Neutrophil (primary cell): ENCODE data around the gene GMNN.
A peak's percentile ranks its signal among the peaks of the same experiment; 100 is the strongest.
"Not testable (repeated sequence)": the region's sequence is repeated elsewhere in the genome, so short reads cannot be mapped to it uniquely, and the experiment has no call there.

ENCODE experiments used
- H3K27ac ChIP-seq: fragments of 200-600 bp; sonication (generic); 2 replicates; pipeline ENCODE4 v1.5.1; 2016; ENCODE audit warnings: mild to moderate bottlenecking, moderate library complexity
- H3K27me3 ChIP-seq: fragments of 200-600 bp; sonication (generic); 2 replicates; pipeline ENCODE4 v1.6.0; 2016; ENCODE audit warnings: mild to moderate bottlenecking
- H3K36me3 ChIP-seq: fragments of 200-600 bp; sonication (generic); 2 replicates; pipeline ENCODE4 v1.5.1; 2017
- H3K4me1 ChIP-seq, 2 experiments: fragments of 200-600 bp in 1 of 2; sonication (generic) in 1 of 2; 1 replicate in 1 of 2; 2 replicates in 1 of 2; pipeline versions ENCODE4 v1.5.1 to v1.6.1; 2013 to 2016; ENCODE audit warnings: low read depth in 1 of 2, low read length in 1 of 2, mild to moderate bottlenecking in 1 of 2, moderate library complexity in 1 of 2; ENCODE audit not compliant: control insufficient read depth in 1 of 2, insufficient read depth in 1 of 2
- H3K4me3 ChIP-seq, 2 experiments: fragments of 200-600 bp in 1 of 2; sonication (generic) in 1 of 2; 1 replicate in 1 of 2; 2 replicates in 1 of 2; pipeline ENCODE4 v1.5.1; 2013 to 2016; ENCODE audit warnings: low read depth in 1 of 2, low read length in 1 of 2, mild to moderate bottlenecking in 1 of 2, moderate library complexity in 1 of 2
- H3K9me3 ChIP-seq: fragments of 200-600 bp; sonication (generic); 2 replicates; pipeline ENCODE4 v1.5.1; 2016
- TF ChIP-seq, protein P1 (sequence below): fragments of 200-600 bp; sonication (generic); IDR thresholded peaks from 2 replicates; pipeline ENCODE4 v1.5.1; 2016; ENCODE audit warnings: antibody characterized with exemption

GMNN gene

DNA sequence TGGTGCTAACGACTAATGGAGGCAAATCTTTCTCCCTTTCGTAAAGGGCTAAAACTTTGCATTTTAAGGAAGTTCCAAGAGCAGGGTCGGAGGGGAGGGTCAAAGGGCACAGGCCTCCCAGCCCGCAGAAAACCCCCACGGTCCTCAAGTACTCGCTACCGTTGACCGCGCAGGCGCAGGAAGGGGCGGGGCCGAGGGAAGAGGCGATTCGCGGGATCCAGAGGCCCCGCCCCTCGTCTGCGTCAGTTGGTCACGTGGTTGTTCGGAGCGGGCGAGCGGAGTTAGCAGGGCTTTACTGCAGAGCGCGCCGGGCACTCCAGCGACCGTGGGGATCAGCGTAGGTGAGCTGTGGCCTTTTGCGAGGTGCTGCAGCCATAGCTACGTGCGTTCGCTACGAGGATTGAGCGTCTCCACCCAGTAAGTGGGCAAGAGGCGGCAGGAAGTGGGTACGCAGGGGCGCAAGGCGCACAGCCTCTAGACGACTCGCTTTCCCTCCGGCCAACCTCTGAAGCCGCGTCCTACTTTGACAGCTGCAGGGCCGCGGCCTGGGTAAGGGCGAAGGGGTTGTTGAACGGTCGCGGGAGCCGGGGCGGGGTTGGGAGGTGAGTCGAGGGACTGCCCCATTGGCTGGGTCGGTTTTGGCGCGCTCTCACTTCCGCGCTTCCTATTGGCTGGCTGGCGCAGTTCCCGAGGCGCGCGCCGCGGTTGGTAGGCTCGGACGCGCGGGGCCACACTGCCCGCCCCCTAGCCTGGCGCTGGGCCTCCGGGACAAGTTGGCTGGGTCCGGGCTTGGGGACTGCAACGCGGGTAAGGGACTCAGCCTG is at the start of gene GMNN:
Gene GMNN, plus strand, starts transcription at position 242 of the 824 bp plus-strand sequence. CDS start 2,310 bp downstream, outside the sequence.
- Histone ChIP-seq H3K27me3 (no peaks in the 10 kb centered on the region), H3K9me3 (no peaks in the 10 kb centered on the region), H3K4me3 (peak within 1 kb of the TSS; percentile 98 to 99), H3K27ac (peak within 1 kb of the TSS; percentile 86), H3K4me1 (peaks cover 21% of the 10 kb centered on the region in 2 experiments), H3K36me3 (no peaks in the 10 kb centered on the region)
- TF ChIP-seq, protein P1, sequence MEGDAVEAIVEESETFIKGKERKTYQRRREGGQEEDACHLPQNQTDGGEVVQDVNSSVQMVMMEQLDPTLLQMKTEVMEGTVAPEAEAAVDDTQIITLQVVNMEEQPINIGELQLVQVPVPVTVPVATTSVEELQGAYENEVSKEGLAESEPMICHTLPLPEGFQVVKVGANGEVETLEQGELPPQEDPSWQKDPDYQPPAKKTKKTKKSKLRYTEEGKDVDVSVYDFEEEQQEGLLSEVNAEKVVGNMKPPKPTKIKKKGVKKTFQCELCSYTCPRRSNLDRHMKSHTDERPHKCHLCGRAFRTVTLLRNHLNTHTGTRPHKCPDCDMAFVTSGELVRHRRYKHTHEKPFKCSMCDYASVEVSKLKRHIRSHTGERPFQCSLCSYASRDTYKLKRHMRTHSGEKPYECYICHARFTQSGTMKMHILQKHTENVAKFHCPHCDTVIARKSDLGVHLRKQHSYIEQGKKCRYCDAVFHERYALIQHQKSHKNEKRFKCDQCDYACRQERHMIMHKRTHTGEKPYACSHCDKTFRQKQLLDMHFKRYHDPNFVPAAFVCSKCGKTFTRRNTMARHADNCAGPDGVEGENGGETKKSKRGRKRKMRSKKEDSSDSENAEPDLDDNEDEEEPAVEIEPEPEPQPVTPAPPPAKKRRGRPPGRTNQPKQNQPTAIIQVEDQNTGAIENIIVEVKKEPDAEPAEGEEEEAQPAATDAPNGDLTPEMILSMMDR: peak; percentile 11

DNA sequence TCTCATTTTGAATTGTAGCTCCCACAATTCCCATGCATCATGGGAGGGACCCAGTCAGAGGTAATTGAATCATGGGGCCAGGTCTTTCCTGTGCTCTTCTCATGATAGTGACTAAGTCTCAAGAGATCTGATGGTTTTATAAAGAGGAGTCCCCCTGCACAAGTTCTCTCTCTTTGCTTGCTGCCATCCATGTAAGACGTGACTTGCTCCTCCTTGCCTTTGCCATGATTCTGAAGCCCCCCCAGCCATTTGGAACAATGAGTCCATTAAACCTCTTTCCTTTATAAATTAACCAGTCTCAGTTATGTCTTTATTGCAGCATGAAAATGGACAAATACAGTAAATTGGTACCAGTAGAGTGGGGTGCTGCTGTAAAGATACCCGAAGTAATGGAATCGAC is 44.1 kb upstream of the GMNN start:
- H3K27ac ChIP-seq, H3K4me1 ChIP-seq, H3K9me3 ChIP-seq, H3K4me3 ChIP-seq, H3K36me3 ChIP-seq, H3K27me3 ChIP-seq: not testable (repeated sequence)

DNA sequence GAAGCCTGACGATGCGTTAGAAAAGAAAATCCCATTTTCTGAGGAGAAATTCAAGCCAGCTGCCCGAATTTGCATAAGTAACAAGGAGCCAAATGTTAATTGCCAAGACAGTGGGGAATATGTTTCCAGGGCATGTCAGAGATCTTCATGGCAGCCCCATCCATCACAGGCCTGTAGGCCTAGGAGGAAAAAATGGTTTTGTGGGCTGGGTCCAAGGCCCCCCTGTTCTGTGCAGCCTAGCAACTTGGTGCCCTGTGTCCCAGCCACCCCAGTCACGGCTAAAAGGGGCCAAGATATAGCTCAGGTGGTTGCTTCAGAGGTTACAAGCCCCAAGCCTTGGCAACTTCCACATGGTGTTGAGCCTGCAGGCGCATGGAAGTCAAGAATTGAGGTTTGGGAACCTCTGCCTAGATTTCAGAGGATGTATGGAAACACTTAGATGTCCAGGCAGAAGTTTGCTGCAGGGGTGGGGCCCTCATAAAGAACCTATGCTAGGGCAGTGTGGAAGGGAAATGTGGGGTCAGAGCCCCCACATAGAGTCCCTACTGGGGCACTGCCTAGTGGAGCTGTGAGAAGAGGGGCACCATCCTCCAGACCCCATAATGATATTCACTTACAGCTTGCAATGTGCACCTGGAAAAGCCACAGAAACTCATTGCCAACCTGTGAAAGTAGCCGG is 43.1 kb upstream of the GMNN start:
- not testable (repeated sequence) for H3K36me3 ChIP-seq, H3K27me3 ChIP-seq, H3K9me3 ChIP-seq, H3K27ac ChIP-seq, H3K4me1 ChIP-seq, H3K4me3 ChIP-seq

DNA sequence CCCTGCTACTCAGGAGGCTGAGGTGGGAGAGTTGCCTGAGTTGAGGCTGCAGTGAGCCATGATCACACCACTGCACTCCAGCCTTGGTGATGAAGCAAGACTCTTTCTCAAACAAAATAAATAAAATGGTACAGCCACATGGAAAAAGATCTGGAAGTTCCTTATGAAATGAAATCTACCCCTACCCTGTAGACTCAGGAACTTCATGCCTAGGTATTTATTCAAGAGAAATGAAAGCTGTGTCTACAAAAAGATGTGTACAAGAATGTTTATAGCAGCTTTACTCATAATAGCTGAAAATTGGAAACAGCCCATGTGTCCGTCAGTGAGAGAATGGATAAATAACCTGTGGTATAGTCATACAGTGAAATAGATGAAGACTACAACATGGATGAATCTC is 40.6 kb upstream of the GMNN start:
- Histone ChIP-seq H3K9me3 (peaks cover 10% of the 10 kb centered on the region), H3K36me3 (no peaks in the 10 kb centered on the region), H3K4me1 (no peaks in the 10 kb centered on the region), H3K27ac (no peak overlapping the region), H3K27me3 (peaks cover 3% of the 10 kb centered on the region), H3K4me3 (no peak overlapping the region)
- TF ChIP-seq, protein P1: no peak

DNA sequence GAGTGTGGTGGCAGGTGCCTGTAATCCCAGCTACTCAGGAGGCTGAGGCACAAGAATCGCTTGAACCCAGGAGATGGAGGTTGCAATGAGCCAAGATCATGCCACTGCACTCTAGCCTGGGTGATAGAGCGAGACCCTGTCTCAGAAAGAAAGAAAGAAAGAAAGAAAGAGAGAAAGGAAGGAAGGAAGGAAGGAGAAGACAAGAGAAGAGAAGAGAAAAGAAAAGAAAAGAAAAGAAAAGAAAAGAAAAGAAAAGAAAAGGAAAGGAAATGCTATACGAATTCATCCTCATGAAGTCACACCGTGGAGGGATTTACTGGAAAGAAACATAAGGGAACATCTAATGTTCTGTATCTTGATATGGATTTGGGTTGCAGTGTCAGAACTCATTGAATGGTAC is 40.0 kb upstream of the GMNN start:
- H3K27ac ChIP-seq, H3K27me3 ChIP-seq, H3K9me3 ChIP-seq, H3K36me3 ChIP-seq, H3K4me3 ChIP-seq, H3K4me1 ChIP-seq: not testable (repeated sequence)

DNA sequence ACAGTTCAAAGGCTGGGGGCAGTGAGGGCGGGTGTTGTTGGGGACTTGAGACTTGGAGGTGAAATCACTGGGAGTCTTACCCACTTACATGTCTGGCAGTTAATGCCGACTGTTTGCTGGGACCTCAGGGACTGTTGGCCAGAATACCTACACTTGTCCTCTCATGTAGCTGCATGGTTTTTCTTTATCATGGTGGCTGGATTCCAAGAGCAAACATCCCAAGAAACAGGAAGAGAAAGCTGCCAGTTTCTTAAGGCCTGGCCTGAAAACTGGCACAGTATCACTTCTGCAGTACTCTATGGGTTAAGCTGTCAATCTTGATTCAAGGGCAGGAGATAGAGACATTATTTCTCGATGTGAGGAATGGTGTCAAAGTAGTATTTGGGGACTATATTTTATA is 36.0 kb upstream of the GMNN start:
- no peak overlapping the region for H3K27ac ChIP-seq
- H3K4me1 ChIP-seq: no peaks in the 10 kb centered on the region
- no peaks in the 10 kb centered on the region for H3K9me3 ChIP-seq
- no peaks in the 10 kb centered on the region for H3K36me3 ChIP-seq
- TF ChIP-seq, protein P1: no peak
- H3K4me3 ChIP-seq: no peak overlapping the region
- H3K27me3 ChIP-seq: peaks cover 3% of the 10 kb centered on the region

DNA sequence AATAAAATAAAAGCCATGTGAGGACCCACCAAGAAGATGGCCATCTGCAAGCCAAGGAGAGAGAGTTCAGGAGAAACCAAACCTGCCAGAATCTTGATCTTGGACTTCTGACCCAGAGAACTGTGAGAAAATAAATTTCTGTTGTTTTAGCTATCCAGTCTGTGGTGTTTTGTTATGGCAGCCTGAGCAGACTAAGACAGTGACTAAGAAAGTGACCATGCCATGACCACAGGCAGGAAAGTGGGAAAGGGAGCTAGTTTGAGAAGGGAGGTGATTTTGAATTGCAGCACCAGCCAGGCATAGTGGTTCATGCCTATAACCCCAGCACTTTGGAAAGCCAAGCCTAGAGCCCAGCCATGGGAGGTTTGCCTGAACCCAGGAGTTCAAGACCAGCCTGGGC is 33.9 kb upstream of the GMNN start:
- Histone ChIP-seq H3K36me3 (no peaks in the 10 kb centered on the region), H3K27me3 (no peaks in the 10 kb centered on the region), H3K4me3 (no peak overlapping the region), H3K4me1 (no peaks in the 10 kb centered on the region), H3K27ac (no peak overlapping the region), H3K9me3 (no peaks in the 10 kb centered on the region)
- TF ChIP-seq, protein P1: no peak
